Naive thymus-derived CD4-positive, alpha-beta T cell (primary cell): ENCODE results near the gene TMC1. TPM values are rescaled to one million over a fixed set of nuclear protein-coding genes. Genes with fewer than 3 reads are reported as not detected.

Experiments
- ATAC-seq: fragments of 150-1000 bp; cut with Tn5 transposase; 2 replicates; pipeline ENCODE4 v1.10.0; 2021; ENCODE audit warnings: mild to moderate bottlenecking, moderate library complexity
- CTCF ChIA-PET: fragments of 350-600 bp; sonication (Branson Sonifier 250); formaldehyde crosslinking; loops from one replicate; lab custom pipeline; 2021; ENCODE audit warnings: antibody characterized with exemption; lab: Charles Lee
- POLR2A ChIA-PET: fragments of 350-600 bp; sonication (Branson Sonifier 250); formaldehyde crosslinking; loops from one replicate; lab custom pipeline; 2021; ENCODE audit warnings: antibody characterized with exemption, inconsistent platforms; lab: Charles Lee
- DNase-seq, 9 donors: peaks; one replicate each; pipeline versions ENCODE4 v3.0.0 to v3.0.0-alpha.2; 2020 to 2022; ENCODE audit warnings: mixed read lengths in 1 of 9
- H3K27ac ChIP-seq: one replicate; pipeline ENCODE4 v1.7.0; 2013; ENCODE audit warnings: mild to moderate bottlenecking, low read depth, low read length, moderate library complexity
- H3K27me3 ChIP-seq, 2 donors: one replicate each; pipeline ENCODE4 v1.7.0; 2013; ENCODE audit warnings: low read length in 2 of 2, mild to moderate bottlenecking in 2 of 2, moderate library complexity in 2 of 2; ENCODE audit not compliant: control insufficient read depth in 2 of 2, insufficient read depth in 2 of 2
- H3K36me3 ChIP-seq, 3 experiments: 1 replicate in 2 of 3; 2 replicates in 1 of 3; pipeline ENCODE4 v1.7.0; 2013; ENCODE audit warnings: low read length in 3 of 3, mild to moderate bottlenecking in 3 of 3, moderate library complexity in 1 of 3; ENCODE audit not compliant: insufficient read depth in 3 of 3, control insufficient read depth in 2 of 3
- H3K4me1 ChIP-seq, 2 donors: one replicate each; pipeline ENCODE4 v1.7.0; 2013; ENCODE audit warnings: low read length in 2 of 2, mild to moderate bottlenecking in 2 of 2, moderate library complexity in 1 of 2; ENCODE audit not compliant: control insufficient read depth in 2 of 2, insufficient read depth in 2 of 2
- H3K4me3 ChIP-seq: 2 replicates; pipeline ENCODE4 v1.7.0; 2013; ENCODE audit warnings: mild to moderate bottlenecking, low read length
- H3K9me3 ChIP-seq, 3 experiments: 1 replicate in 2 of 3; 2 replicates in 1 of 3; pipeline ENCODE4 v1.7.0; 2013; ENCODE audit warnings: low read length in 3 of 3; ENCODE audit not compliant: control insufficient read depth in 2 of 3
- H3K27ac Mint-ChIP-seq, 9 donors: one replicate each; pipeline ENCODE4 v1.8.0; 2020 to 2022; ENCODE audit warnings: mixed read lengths in 9 of 9, mild to moderate bottlenecking in 8 of 9, moderate library complexity in 5 of 9, inconsistent platforms in 2 of 9
- H3K27me3 Mint-ChIP-seq, 5 donors: one replicate each; pipeline ENCODE4 v1.8.0; 2021 to 2022; ENCODE audit warnings: mixed read lengths in 5 of 5, mild to moderate bottlenecking in 1 of 5
- H3K36me3 Mint-ChIP-seq, 5 donors: one replicate each; pipeline ENCODE4 v1.8.0; 2020 to 2022; ENCODE audit warnings: mixed read lengths in 5 of 5, mild to moderate bottlenecking in 3 of 5, inconsistent platforms in 1 of 5
- H3K4me1 Mint-ChIP-seq, 7 donors: one replicate each; pipeline ENCODE4 v1.8.0; 2020 to 2022; ENCODE audit warnings: mixed read lengths in 7 of 7, mild to moderate bottlenecking in 3 of 7, inconsistent platforms in 1 of 7
- H3K4me3 Mint-ChIP-seq, 10 donors: one replicate each; pipeline ENCODE4 v1.8.0; 2020 to 2022; ENCODE audit warnings: mild to moderate bottlenecking in 10 of 10, mixed read lengths in 10 of 10, moderate library complexity in 6 of 10, inconsistent platforms in 2 of 10
- H3K9me3 Mint-ChIP-seq, 11 donors: one replicate each; pipeline ENCODE4 v1.8.0; 2020 to 2022; ENCODE audit warnings: mixed read lengths in 11 of 11, mild to moderate bottlenecking in 4 of 11, inconsistent platforms in 1 of 11, moderate library complexity in 1 of 11
- intact Hi-C, 2 donors: fragments of 100-400 bp; cut with micrococcal nuclease; formaldehyde crosslinking; loops; one replicate each; pipeline ENCODE4 v1.15.1; 2023
- polyA plus RNA-seq, 2 donors: library from polyadenylated mRNA; unstranded; fragments of 300-500 nt; fragmentation: Illumina TruSeq; gene quantifications; one replicate each; pipeline ENCODE4 v1.2.3, GENCODE V29; 2021
- total RNA-seq, 6 experiments: library from RNA in 5 of 6; stranded (reverse) in 5 of 6; gene quantifications; 1 replicate in 5 of 6; 2 replicates in 1 of 6; pipeline ENCODE4 v1.2.3 and lab custom pipeline; 2021 to 2026

The TMC1 gene
- total and polyA plus RNA-seq, 7 experiments from 2014 or later: not detected

DNA sequence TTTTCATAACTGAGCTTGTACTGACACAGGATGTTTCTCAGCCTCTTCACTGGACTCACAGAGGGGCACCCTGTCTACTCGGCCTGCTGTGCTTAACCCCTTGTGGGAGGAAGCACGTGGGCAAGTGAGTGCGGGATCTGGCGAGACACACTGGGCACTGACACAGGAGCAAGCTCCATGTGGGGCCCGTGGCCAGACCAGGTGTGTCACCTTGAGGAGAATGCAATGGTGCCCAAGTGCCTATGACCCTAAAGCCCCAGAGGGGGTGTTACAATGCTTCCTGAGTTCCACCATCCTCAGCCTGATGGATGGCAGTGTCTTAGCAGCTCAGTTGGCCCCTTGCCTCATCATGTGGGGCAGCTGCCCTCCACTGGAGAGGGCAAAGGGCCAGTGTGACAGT lies 302.6 kb downstream of the TMC1 start:
- ChIA-PET POLR2A (no interaction called here), CTCF (no interaction called here)
- no peaks in the 10 kb centered on the region for H3K36me3 Mint-ChIP-seq
- ATAC-seq (no peak), DNase-seq (no peak)
- H3K9me3 Mint-ChIP-seq: peaks cover 0 to 1% (median 0%) of the 10 kb centered on the region in 11 donors
- H3K4me3 Mint-ChIP-seq: no peak overlapping the region
- H3K4me3 ChIP-seq: no peak overlapping the region
- H3K36me3 ChIP-seq: no peaks in the 10 kb centered on the region
- intact Hi-C loops: loop anchor here (2.0 to 10.0 kb wide), 2 partner anchors 229 to 543 kb away; no protein-coding TSS in a partner anchor
- no peaks in the 10 kb centered on the region for H3K27me3 ChIP-seq
- H3K27ac Mint-ChIP-seq: no peak overlapping the region
- peaks cover 0 to 1% (median 0%) of the 10 kb centered on the region in 7 donors for H3K4me1 Mint-ChIP-seq
- no peaks in the 10 kb centered on the region for H3K9me3 ChIP-seq
- H3K27ac ChIP-seq: no peak overlapping the region
- H3K4me1 ChIP-seq: no peaks in the 10 kb centered on the region
- H3K27me3 Mint-ChIP-seq: peaks cover 6 to 19% (median 11%) of the 10 kb centered on the region in 5 donors

GRCh38 chr9:72826996-72827949 lies 305.9 kb downstream of the TMC1 start:
- Histone ChIP-seq H3K4me1 (no peaks in the 10 kb centered on the region), H3K36me3 (no peaks in the 10 kb centered on the region), H3K27me3 (no peaks in the 10 kb centered on the region), H3K9me3 (no peaks in the 10 kb centered on the region), H3K27ac (no peak overlapping the region), H3K4me3 (no peak overlapping the region)
- H3K4me1 Mint-ChIP-seq: peaks cover 0 to under 1% (median 0%) of the 10 kb centered on the region in 7 donors
- ChIA-PET POLR2A (no interaction called here), CTCF (interaction anchor here (1.4 kb wide), 1 partner anchor 788 kb away, joined by 4 read pairs; no protein-coding TSS in a partner anchor)
- no peaks in the 10 kb centered on the region for H3K9me3 Mint-ChIP-seq
- DNase-seq (no peak), ATAC-seq (no peak)
- no peak overlapping the region for H3K4me3 Mint-ChIP-seq
- H3K27ac Mint-ChIP-seq: no peak overlapping the region
- H3K36me3 Mint-ChIP-seq: no peaks in the 10 kb centered on the region
- H3K27me3 Mint-ChIP-seq: peaks cover 4 to 17% (median 6%) of the 10 kb centered on the region in 5 donors
- intact Hi-C loops: loop anchor here in 1 of 2 donors (10.0 kb wide), 1 partner anchor 232 kb away; no protein-coding TSS in a partner anchor

GRCh38 chr9:72827950-72828731 lies 306.7 kb downstream of the TMC1 start:
- CTCF ChIA-PET: no interaction called here

GRCh38 chr9:72834994-72835393 lies 313.6 kb downstream of the TMC1 start:
- H3K27ac Mint-ChIP-seq: no peak overlapping the region
- ATAC-seq (no peak), DNase-seq (no peak)
- POLR2A ChIA-PET: no interaction called here
- H3K4me1 Mint-ChIP-seq: no peaks in the 10 kb centered on the region
- H3K27me3 Mint-ChIP-seq: peaks cover 0 to 16% (median 15%) of the 10 kb centered on the region in 5 donors
- no peak overlapping the region for H3K27ac ChIP-seq
- no peaks in the 10 kb centered on the region for H3K36me3 Mint-ChIP-seq
- H3K4me3 Mint-ChIP-seq: no peak overlapping the region
- intact Hi-C loops: no loop called here
- CTCF ChIA-PET: interaction anchor here (1.1 kb wide), 1 partner anchor 13 kb away, joined by 3 read pairs; no protein-coding TSS in a partner anchor
- no peaks in the 10 kb centered on the region for H3K9me3 Mint-ChIP-seq
- H3K4me3 ChIP-seq: no peak overlapping the region
- no peaks in the 10 kb centered on the region for H3K9me3 ChIP-seq
- no peaks in the 10 kb centered on the region for H3K27me3 ChIP-seq
- H3K36me3 ChIP-seq: no peaks in the 10 kb centered on the region
- H3K4me1 ChIP-seq: no peaks in the 10 kb centered on the region

More at GRCh38 chr9:72827950-72828731, 306.7 kb downstream of the TMC1 start:
- H3K9me3 ChIP-seq: no peaks in the 10 kb centered on the region
- no peaks in the 10 kb centered on the region for H3K27me3 ChIP-seq
- ATAC-seq (no peak), DNase-seq (no peak)
- Mint-ChIP-seq H3K4me3 (no peak overlapping the region), H3K9me3 (no peaks in the 10 kb centered on the region), H3K27ac (no peak overlapping the region), H3K27me3 (peaks cover 4 to 17% (median 6%) of the 10 kb centered on the region in 5 donors), H3K4me1 (no peaks in the 10 kb centered on the region), H3K36me3 (no peaks in the 10 kb centered on the region)
- POLR2A ChIA-PET: no interaction called here
- no peaks in the 10 kb centered on the region for H3K4me1 ChIP-seq
- H3K36me3 ChIP-seq: no peaks in the 10 kb centered on the region
- intact Hi-C loops: loop anchor here in 1 of 2 donors (10.0 kb wide), 1 partner anchor 233 kb away; no protein-coding TSS in a partner anchor
- no peak overlapping the region for H3K4me3 ChIP-seq
- no peak overlapping the region for H3K27ac ChIP-seq

DNA sequence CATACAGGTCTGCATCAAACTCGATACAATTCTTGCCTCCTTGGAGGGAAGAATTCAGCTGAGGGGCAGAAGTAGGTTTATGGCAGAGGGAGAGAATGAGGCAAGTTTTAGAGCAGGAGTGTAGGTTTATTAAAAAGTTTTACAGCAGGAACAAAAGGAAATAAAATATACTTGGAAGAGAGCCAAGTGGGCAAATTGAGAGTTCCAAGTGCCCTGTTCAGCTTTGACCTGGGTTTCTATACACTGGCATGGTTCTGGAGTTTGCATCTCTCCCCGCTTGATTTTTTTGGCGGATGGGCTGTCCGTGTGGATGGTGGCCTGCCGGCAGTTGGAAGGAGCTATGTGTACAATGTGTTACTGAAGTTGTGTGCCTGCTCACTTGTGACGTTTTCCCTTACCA lies 315.4 kb downstream of the TMC1 start:
- Mint-ChIP-seq H3K36me3 (no peaks in the 10 kb centered on the region), H3K4me3 (no peak overlapping the region), H3K27me3 (peaks cover 0 to 16% (median 15%) of the 10 kb centered on the region in 5 donors), H3K27ac (no peak overlapping the region), H3K9me3 (no peaks in the 10 kb centered on the region), H3K4me1 (no peaks in the 10 kb centered on the region)
- intact Hi-C loops: no loop called here
- Histone ChIP-seq H3K4me3 (no peak overlapping the region), H3K4me1 (no peaks in the 10 kb centered on the region), H3K9me3 (no peaks in the 10 kb centered on the region), H3K36me3 (no peaks in the 10 kb centered on the region), H3K27ac (no peak overlapping the region), H3K27me3 (no peaks in the 10 kb centered on the region)
- ATAC-seq: no peak
- ChIA-PET POLR2A (no interaction called here), CTCF (no interaction called here)
- DNase-seq: no peak

DNA sequence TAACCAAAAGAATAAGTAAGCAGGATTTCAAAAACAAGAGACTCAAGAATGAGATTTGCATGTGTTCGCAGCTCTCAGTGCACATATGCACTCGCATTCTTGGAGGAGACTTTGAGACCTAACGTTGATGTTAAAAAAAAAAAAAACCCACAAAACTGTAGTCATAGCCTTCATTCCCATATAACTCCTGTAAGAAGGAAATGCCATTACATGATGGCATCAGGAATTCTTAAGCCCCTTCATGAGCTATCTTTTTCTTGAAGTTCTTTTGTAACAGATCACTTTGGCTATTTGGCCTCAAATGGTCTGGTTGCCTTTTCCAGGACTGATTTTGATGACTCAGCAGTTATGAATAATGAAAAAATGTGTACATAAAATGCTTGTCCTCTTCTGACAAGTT lies 317.7 kb downstream of the TMC1 start:
- Histone ChIP-seq H3K27ac (no peak overlapping the region), H3K9me3 (peaks cover 0 to 3% (median 0%) of the 10 kb centered on the region in 3 experiments), H3K27me3 (no peaks in the 10 kb centered on the region), H3K36me3 (no peaks in the 10 kb centered on the region), H3K4me1 (no peaks in the 10 kb centered on the region), H3K4me3 (no peak overlapping the region)
- POLR2A ChIA-PET: no interaction called here
- H3K36me3 Mint-ChIP-seq: no peaks in the 10 kb centered on the region
- H3K9me3 Mint-ChIP-seq: peaks cover 0 to 8% (median 2%) of the 10 kb centered on the region in 11 donors
- no peak overlapping the region for H3K27ac Mint-ChIP-seq
- CTCF ChIA-PET: no interaction called here
- peaks cover 0 to 15% (median 11%) of the 10 kb centered on the region in 5 donors for H3K27me3 Mint-ChIP-seq
- intact Hi-C loops: no loop called here
- no peak for ATAC-seq
- H3K4me3 Mint-ChIP-seq: no peak overlapping the region
- no peaks in the 10 kb centered on the region for H3K4me1 Mint-ChIP-seq
- no peak for DNase-seq
